Epithelial cell of esophagus (primary cell): ENCODE data around the gene ICAM1.
"Not testable (repeated sequence)": the region's sequence is repeated elsewhere in the genome, so short reads cannot be mapped to it uniquely, and the experiment has no call there.

ENCODE experiments used
- DNase-seq: peaks from one replicate; pipeline ENCODE4 v3.0.0; 2010; ENCODE audit warnings: low read depth
- H3K4me3 ChIP-seq: 2 replicates; pipeline ENCODE4 v1.5.1; 2011; ENCODE audit warnings: mild to moderate bottlenecking, low read length, control low read depth
- CTCF ChIP-seq: IDR thresholded peaks from 2 replicates; pipeline ENCODE4 v1.5.1; 2011; ENCODE audit warnings: low read depth, mild to moderate bottlenecking, low read length, control low read depth, inconsistent platforms; ENCODE audit not compliant: insufficient read depth; ENCODE audit errors: missing control alignments

Gene ICAM1

GRCh38 chr19:10233946-10234345, 37.0 kb upstream of the ICAM1 start:
- no peak overlapping the region for H3K4me3 ChIP-seq
- TF ChIP-seq CTCF = no peak
- DNase-seq = no peak

GRCh38 chr19:10235003-10235402, 35.9 kb upstream of the ICAM1 start:
- no peak for TF ChIP-seq CTCF
- DNase-seq = no peak
- H3K4me3 ChIP-seq = no peak overlapping the region

- not testable (repeated sequence) for DNase-seq, H3K4me3 ChIP-seq
These were observed 35.5 kb upstream of the ICAM1 start for GRCh38 chr19:10235409-10235808.

- DNase-seq = peak; percentile 79
- H3K4me3 ChIP-seq = no peak overlapping the region
- TF ChIP-seq CTCF = no peak
These were observed 33.2 kb upstream of the ICAM1 start for GRCh38 chr19:10237702-10238101.

- DNase-seq = peak; percentile 72
- H3K4me3 ChIP-seq = no peak overlapping the region
- TF ChIP-seq CTCF = no peak
These were observed 32.6 kb upstream of the ICAM1 start for GRCh38 chr19:10238172-10238783.

- not testable (repeated sequence) for DNase-seq, H3K4me3 ChIP-seq
These were observed 29.0 kb upstream of the ICAM1 start for GRCh38 chr19:10241826-10242449.

- TF ChIP-seq CTCF = no peak
- no peak for DNase-seq
- no peak overlapping the region for H3K4me3 ChIP-seq
These were observed 27.3 kb upstream of the ICAM1 start for GRCh38 chr19:10243606-10244005.

- no peak for TF ChIP-seq CTCF
- H3K4me3 ChIP-seq = no peak overlapping the region
- DNase-seq = no peak
These were observed 25.6 kb upstream of the ICAM1 start for GRCh38 chr19:10245189-10245939.
